Endothelial cell of umbilical vein (primary cell): ENCODE measurements around the gene GRK5. TPM values are rescaled to one million over a fixed set of nuclear protein-coding genes. Genes with fewer than 3 reads are reported as not detected.

Source experiments
- BruUV-seq: library from RNA; stranded (reverse); fragments of 400-500 nt; replicated peaks from 2 replicates; lab custom pipeline; 2021; lab: Mats Ljungman, UMichigan
- CTCF ChIA-PET: fragments of 300-600, 350-600 bp; sonication (Branson Sonifier 250); formaldehyde crosslinking; loops from one replicate; lab custom pipeline; 2021; ENCODE audit warnings: antibody characterized with exemption, inconsistent platforms; lab: Charles Lee
- POLR2A ChIA-PET: fragments of 300-600, 350-600 bp; sonication (Branson Sonifier 250); formaldehyde crosslinking; loops from one replicate; lab custom pipeline; 2021; ENCODE audit warnings: antibody characterized with exemption, inconsistent platforms; lab: Charles Lee
- DNase-seq: peaks from one replicate; pipeline ENCODE4 v3.0.0-alpha.2; 2011; ENCODE audit warnings: low read depth, low spot score
- FAIRE-seq: peaks from 2 replicates; lab custom pipeline; 2011; peaks lifted over from hg19 to GRCh38; lab: Jason Lieb, UNC
- H2AFZ ChIP-seq: 2 replicates; pipeline ENCODE4 v1.6.0; 2012; ENCODE audit warnings: low read depth, low read length, control low read depth, inconsistent platforms
- H3K27ac ChIP-seq: 2 replicates; pipeline ENCODE4 v1.5.1; 2011; ENCODE audit warnings: low read depth, mild to moderate bottlenecking, control low read depth, low read length, moderate library complexity; ENCODE audit not compliant: insufficient read depth
- H3K27me3 ChIP-seq, 2 experiments: 2 replicates each; pipeline versions ENCODE4 v1.6.0 to v1.6.1; 2011; ENCODE audit warnings: low read length in 2 of 2, mixed read lengths in 1 of 2; ENCODE audit not compliant: control insufficient read depth in 2 of 2, insufficient read depth in 2 of 2
- H3K36me3 ChIP-seq, 2 experiments: 2 replicates in 1 of 2; 3 replicates in 1 of 2; pipeline ENCODE4 v1.5.1; 2011; ENCODE audit warnings: low read length in 2 of 2, mild to moderate bottlenecking in 1 of 2, moderate library complexity in 1 of 2; ENCODE audit not compliant: control insufficient read depth in 2 of 2, insufficient read depth in 2 of 2; ENCODE audit errors: extremely low read depth in 1 of 2
- H3K4me1 ChIP-seq: 3 replicates; pipeline ENCODE4 v1.5.1; 2011; ENCODE audit warnings: mild to moderate bottlenecking, low read length; ENCODE audit not compliant: control insufficient read depth, insufficient read depth; ENCODE audit errors: extremely low read depth
- H3K4me2 ChIP-seq: 2 replicates; pipeline ENCODE4 v1.6.1; 2011; ENCODE audit warnings: low read length, control low read depth, mixed read lengths; ENCODE audit not compliant: insufficient read depth
- H3K4me3 ChIP-seq, 3 experiments: fragments of 200-600 bp in 1 of 3; sonication (generic), shearing (Covaris generic) in 1 of 3; replicated peaks in 1 of 3; 2 replicates each; pipeline ENCODE4 v1.5.1; 2011 to 2016; ENCODE audit warnings: control low read depth in 3 of 3, low read length in 3 of 3, mild to moderate bottlenecking in 2 of 3, inconsistent platforms in 1 of 3, low read depth in 1 of 3, moderate library complexity in 1 of 3; ENCODE audit not compliant: insufficient read depth in 1 of 3
- H3K79me2 ChIP-seq: 2 replicates; pipeline ENCODE4 v1.6.0; 2012; ENCODE audit warnings: low read length, inconsistent platforms; ENCODE audit not compliant: control insufficient read depth, insufficient read depth
- H3K9ac ChIP-seq: replicated peaks from 2 replicates; pipeline ENCODE3; 2011; ENCODE audit warnings: low read length, control low read depth; ENCODE audit not compliant: insufficient read depth; ENCODE audit errors: extremely low read depth
- H3K9me1 ChIP-seq: replicated peaks from 3 replicates; pipeline ENCODE4 v1.6.0; 2011; ENCODE audit warnings: mild to moderate bottlenecking, low read length; ENCODE audit not compliant: control insufficient read depth, insufficient read depth; ENCODE audit errors: extremely low read depth
- H3K9me3 ChIP-seq: replicated peaks from 2 replicates; pipeline ENCODE4 v1.5.1; 2012; ENCODE audit warnings: low read length, inconsistent platforms; ENCODE audit not compliant: control insufficient read depth, insufficient read depth
- H4K20me1 ChIP-seq: replicated peaks from 2 replicates; pipeline ENCODE3; 2011; ENCODE audit warnings: mild to moderate bottlenecking, low read length; ENCODE audit not compliant: control insufficient read depth, insufficient read depth; ENCODE audit errors: extremely low read depth
- CTCF ChIP-seq, 2 donors: IDR thresholded peaks; 1 replicate in 1 of 2; 2 replicates in 1 of 2; pipeline ENCODE4 v1.5.1; 2011; ENCODE audit warnings: low read length in 2 of 2, mild to moderate bottlenecking in 2 of 2, moderate library complexity in 2 of 2, control low read depth in 1 of 2, inconsistent platforms in 1 of 2, low read depth in 1 of 2; ENCODE audit not compliant: insufficient read depth in 1 of 2; ENCODE audit errors: extremely low read depth in 1 of 2
- EZH2 ChIP-seq: IDR thresholded peaks from 2 replicates; pipeline ENCODE4 v1.6.1; 2012; ENCODE audit warnings: borderline replicate concordance, low read depth, mild to moderate bottlenecking, moderate library complexity, low read length, inconsistent platforms; ENCODE audit not compliant: severe bottlenecking
- GATA2 ChIP-seq: IDR thresholded peaks from 2 replicates; pipeline ENCODE4 v1.7.0; 2011; ENCODE audit warnings: low read depth, mild to moderate bottlenecking, moderate library complexity, mixed read lengths, low read length; ENCODE audit not compliant: insufficient read length, insufficient read depth
- MYC ChIP-seq: IDR thresholded peaks from one replicate; pipeline ENCODE4 v1.6.1; 2011; ENCODE audit warnings: mild to moderate bottlenecking, low read depth, low read length
- POLR2A ChIP-seq: IDR thresholded peaks from 2 replicates; pipeline ENCODE4 v1.6.1; 2012; ENCODE audit warnings: low read depth, mild to moderate bottlenecking, control low read depth, low read length
- dilution Hi-C: fragments of 300-500 bp; cut with MboI; formaldehyde crosslinking; loops from one replicate; pipeline ENCODE4 v1.15.0; 2019; ENCODE audit warnings: low sequenced_read_pairs; ENCODE audit not compliant: extremely low pct_ligation_motif_present
- intact Hi-C: fragments of 100-400 bp; cut with micrococcal nuclease; formaldehyde crosslinking; loops from one replicate; pipeline ENCODE4 v1.10.0; 2022
- polyA plus RNA-seq, 4 experiments: library from polyadenylated mRNA; depleted of rRNA in 3 of 4; stranded (reverse) in 3 of 4; unstranded in 1 of 4; fragments of >200 nt; gene quantifications; 2 replicates each; pipeline versions ENCODE4 v1.2.1 to v1.2.3, GENCODE V29; 2011 to 2012; ENCODE audit warnings: missing spikeins in 1 of 4
- total RNA-seq: library from RNA; stranded (reverse); gene quantifications from 2 replicates; pipeline ENCODE4 v1.2.3, GENCODE V29; 2021

The GRK5 gene
- total and polyA plus RNA-seq, 2 donors (not counting 3 experiments of a cell fraction or from before 2014, with no cell fraction given): 13.1 to 29.5 TPM

DNA sequence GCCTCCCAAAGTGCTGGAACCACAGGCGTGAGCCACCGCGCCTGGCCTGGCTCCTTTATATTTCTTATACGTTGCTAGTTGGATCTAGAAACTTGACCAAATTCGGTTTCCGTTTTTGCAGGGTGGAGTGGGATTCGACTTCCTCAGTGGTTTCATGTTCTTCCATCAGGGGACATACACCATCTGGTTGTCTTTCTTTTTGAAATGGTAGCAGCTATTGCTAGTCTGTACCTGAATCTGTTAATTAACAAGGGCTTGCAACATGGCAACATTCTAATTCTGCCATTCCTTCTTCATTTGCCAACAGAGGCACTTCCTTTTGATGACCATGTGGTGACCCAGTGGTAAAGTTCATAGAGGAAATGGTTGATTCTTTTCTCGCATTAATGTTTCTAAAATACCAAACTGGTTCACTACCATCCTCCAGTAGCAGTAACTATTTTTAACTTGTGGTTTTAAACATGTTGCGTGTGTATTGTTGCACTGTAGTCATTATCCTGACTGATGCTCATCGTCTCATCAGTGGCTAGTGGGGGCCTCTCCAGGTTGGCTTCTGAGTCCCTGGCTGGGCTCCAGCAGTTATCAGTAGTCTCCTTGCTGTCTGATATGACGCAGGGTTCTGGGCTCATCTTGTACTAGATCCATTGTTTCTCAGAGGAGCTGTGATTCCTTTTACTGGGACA, 175.9 kb downstream of the GRK5 start:
- no peaks in the 10 kb centered on the region for H3K9me3 ChIP-seq
- H3K4me3 ChIP-seq: no peak overlapping the region
- no peak for DNase-seq
- no peak for TF ChIP-seq POLR2A
- CTCF ChIA-PET: interaction anchor here (1.1 to 1.8 kb wide), 4 partner anchors 9 to 184 kb away, joined by 3 to 5 read pairs (median 4); no protein-coding TSS in a partner anchor
- dilution Hi-C loops (no loop called here), intact Hi-C loops (no loop called here)
- no peaks in the 10 kb centered on the region for H4K20me1 ChIP-seq
- FAIRE-seq: no peak
- no peaks in the 10 kb centered on the region for H3K9me1 ChIP-seq
- H3K4me2 ChIP-seq: no peak overlapping the region
- H3K27me3 ChIP-seq: no peaks in the 10 kb centered on the region
- H2AFZ ChIP-seq: no peak overlapping the region
- H3K4me1 ChIP-seq: no peaks in the 10 kb centered on the region
- no TSS peak for BruUV-seq
- H3K36me3 ChIP-seq: peaks cover 0 to 3% of the 10 kb centered on the region in 2 experiments
- POLR2A ChIA-PET: no interaction called here
- H3K27ac ChIP-seq: no peak overlapping the region
- H3K9ac ChIP-seq: no peak overlapping the region
- H3K79me2 ChIP-seq: no peaks in the 10 kb centered on the region

DNA sequence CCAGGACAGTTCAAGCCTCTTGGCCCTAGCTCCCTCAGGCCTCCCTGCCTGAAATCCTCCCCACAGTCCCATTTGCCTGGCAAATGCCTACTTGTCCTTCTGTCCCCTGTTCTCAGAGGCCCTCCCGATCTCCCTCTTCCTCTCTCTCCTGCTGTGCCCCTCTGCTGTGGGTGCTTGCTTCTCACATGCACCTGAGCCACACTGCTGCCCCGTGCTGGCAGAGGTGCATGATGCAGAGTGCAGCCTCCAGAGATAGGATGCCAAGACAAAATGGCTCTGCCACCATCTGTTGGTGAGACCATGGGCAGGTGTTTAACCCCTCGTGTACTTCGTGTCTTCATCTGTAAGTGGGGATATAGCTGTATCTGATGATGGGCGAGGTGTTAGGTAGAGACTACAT, 176.8 kb downstream of the GRK5 start:
- H3K4me1 ChIP-seq: no peaks in the 10 kb centered on the region
- ChIA-PET POLR2A (no interaction called here), CTCF (interaction anchor here (1.1 to 1.8 kb wide), 2 partner anchors 9 to 185 kb away, joined by 3 to 4 read pairs; no protein-coding TSS in a partner anchor)
- no TSS peak for BruUV-seq
- FAIRE-seq: no peak
- H2AFZ ChIP-seq: no peak overlapping the region
- no peak overlapping the region for H3K27ac ChIP-seq
- peaks cover 0 to 3% of the 10 kb centered on the region in 2 experiments for H3K36me3 ChIP-seq
- no peak for DNase-seq
- H3K9ac ChIP-seq: no peak overlapping the region
- TF ChIP-seq GATA2 (no peak), POLR2A (no peak), MYC (no peak), CTCF (IDR thresholded peaks at IDR 0.05; ENCODE audit: extremely low read depth in 1 of 2, insufficient read depth in 1 of 2, low read depth in 1 of 2, low read length in 2 of 2) (no peak), EZH2 (no peak)
- H3K79me2 ChIP-seq: no peaks in the 10 kb centered on the region
- H3K9me1 ChIP-seq: no peaks in the 10 kb centered on the region
- no peak overlapping the region for H3K4me2 ChIP-seq
- intact Hi-C loops (no loop called here), dilution Hi-C loops (no loop called here)
- no peak overlapping the region for H3K4me3 ChIP-seq
- no peaks in the 10 kb centered on the region for H3K9me3 ChIP-seq
- H3K27me3 ChIP-seq: no peaks in the 10 kb centered on the region
- no peaks in the 10 kb centered on the region for H4K20me1 ChIP-seq
